Hypothalamus (tissue), 51 donors: ENCODE measurements around the gene RNF149.
A peak's percentile ranks its signal among the peaks of the same experiment; 100 is the strongest.
"Not testable (repeated sequence)": the region's sequence is repeated elsewhere in the genome, so short reads cannot be mapped to it uniquely, and the experiment has no call there.

Experiments
- DNase-seq, 51 donors: peaks; one replicate each; lab custom pipeline; 2025; lab: John Stamatoyannopoulos, UW

RNF149 gene

GRCh38 chr2:101308432-101309210 lies at the start of gene RNF149:
RNF149 (minus strand) TSS chr2:101308701; CDS start chr2:101308588, 113 bp downstream.
- peak; percentile 26 to 95 (median 84) for DNase-seq

GRCh38 chr2:101357376-101357775 lies 48.9 kb upstream of the RNF149 start:
- DNase-seq: no peak

GRCh38 chr2:101356521-101356920 lies 48.0 kb upstream of the RNF149 start:
- no peak for DNase-seq

GRCh38 chr2:101356055-101356454 lies 47.6 kb upstream of the RNF149 start:
- no peak for DNase-seq

GRCh38 chr2:101355401-101356054 lies 47.0 kb upstream of the RNF149 start:
- no peak for DNase-seq

- no peak for DNase-seq
Observed at GRCh38 chr2:101354420-101355311, 46.2 kb upstream of the RNF149 start.

- not testable (repeated sequence) for DNase-seq
Observed at GRCh38 chr2:101352631-101353030, 44.1 kb upstream of the RNF149 start.

- peak in 1 of 51 donors; percentile 13 for DNase-seq
Observed at GRCh38 chr2:101351207-101351606, 42.7 kb upstream of the RNF149 start.

- peak in 17 of 51 donors; percentile 7 to 75 (median 28) for DNase-seq
Observed at GRCh38 chr2:101349893-101350662, 41.6 kb upstream of the RNF149 start.

- no peak for DNase-seq
Observed at GRCh38 chr2:101348883-101349282, 40.4 kb upstream of the RNF149 start.

- no peak for DNase-seq
Observed at GRCh38 chr2:101346909-101347308, 38.4 kb upstream of the RNF149 start.

GRCh38 chr2:101344137-101344536 lies 35.6 kb upstream of the RNF149 start:
- peak in 15 of 51 donors; percentile 6 to 56 (median 26) for DNase-seq

GRCh38 chr2:101342625-101343008 lies 34.1 kb upstream of the RNF149 start:
- DNase-seq: no peak

GRCh38 chr2:101341901-101342624 lies 33.6 kb upstream of the RNF149 start:
- DNase-seq: peak in 50 of 51 donors; percentile 6 to 85 (median 46)

GRCh38 chr2:101341421-101341820 lies 32.9 kb upstream of the RNF149 start:
- DNase-seq: no peak

- no peak for DNase-seq
Observed at GRCh38 chr2:101340141-101340551, 31.6 kb upstream of the RNF149 start.

- DNase-seq: no peak
Observed at GRCh38 chr2:101339266-101339880, 30.9 kb upstream of the RNF149 start.

GRCh38 chr2:101337877-101338276 lies 29.4 kb upstream of the RNF149 start:
- DNase-seq: no peak
